T47D (cell line): ENCODE results near the gene CXCR5.

Source experiments
- DNase-seq, 2 experiments: peaks; one replicate each; pipeline versions ENCODE4 v3.0.0 to v3.0.0-alpha.2; 2011 to 2012; ENCODE audit warnings: low read depth in 1 of 2, low spot score in 1 of 2
- JUND ChIP-seq: IDR thresholded peaks from 2 replicates; pipeline ENCODE4 v1.6.1; 2012; ENCODE audit warnings: low read depth
- in situ Hi-C: cut with HindIII; loops from 2 replicates; pipeline ENCODE4 v1.10.0; 2016; ENCODE audit warnings: low sequenced_read_pairs, low pct_unique_long_range_greater_than_20kb

Gene CXCR5

DNA sequence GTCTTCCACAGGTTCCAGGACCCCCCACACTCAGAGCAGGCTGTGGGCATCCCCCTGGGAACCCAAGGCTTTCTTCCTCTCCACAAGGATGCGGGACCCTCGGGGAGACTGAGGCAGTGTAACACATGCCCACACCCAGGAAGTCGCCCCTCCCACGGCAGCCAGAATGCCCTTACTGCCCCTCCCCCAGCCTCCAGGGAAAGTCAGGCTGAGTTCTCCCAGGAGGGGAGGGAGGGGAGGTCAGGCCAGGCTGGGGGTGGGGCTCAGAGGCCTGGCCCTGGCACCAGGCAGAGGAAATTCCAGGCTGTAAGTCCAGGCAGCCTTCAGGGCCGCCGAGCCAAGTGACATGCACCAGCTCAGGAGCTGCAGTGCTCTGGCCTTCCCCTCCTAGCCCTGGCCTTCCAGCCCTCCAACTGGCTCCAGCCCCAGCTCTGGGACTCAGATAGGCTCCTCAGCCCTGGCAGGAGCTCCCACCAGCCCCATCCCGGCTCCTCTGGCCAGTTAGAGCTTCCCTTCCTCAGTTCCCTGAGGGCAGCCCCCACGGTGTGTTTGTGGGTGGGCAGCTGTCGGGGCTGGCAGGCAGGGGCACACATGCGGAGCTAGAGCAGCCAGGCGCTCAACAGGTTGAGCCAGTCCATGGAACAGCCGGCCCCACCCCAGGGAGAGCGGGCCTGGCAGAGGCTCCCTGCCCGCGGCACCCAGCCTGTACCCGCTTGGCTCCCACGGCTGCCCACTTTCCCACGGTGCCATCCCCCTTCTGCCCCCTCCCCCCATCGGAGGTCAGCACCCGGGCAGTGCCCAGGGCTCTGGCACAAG is 38.4 kb downstream of the CXCR5 start:
- DNase-seq = peak; percentile 65 to 94
- in situ Hi-C loops = no loop called here
- TF ChIP-seq JUND = no peak

- no peak for DNase-seq
- in situ Hi-C loops = no loop called here
- TF ChIP-seq JUND = no peak
Measured at GRCh38 chr11:118922745-118923627, 39.3 kb downstream of the CXCR5 start.

GRCh38 chr11:118923721-118924587 is 40.3 kb downstream of the CXCR5 start:
- no peak for TF ChIP-seq JUND
- peak in 1 of 2 experiments; percentile 52 for DNase-seq
- in situ Hi-C loops = no loop called here

DNA sequence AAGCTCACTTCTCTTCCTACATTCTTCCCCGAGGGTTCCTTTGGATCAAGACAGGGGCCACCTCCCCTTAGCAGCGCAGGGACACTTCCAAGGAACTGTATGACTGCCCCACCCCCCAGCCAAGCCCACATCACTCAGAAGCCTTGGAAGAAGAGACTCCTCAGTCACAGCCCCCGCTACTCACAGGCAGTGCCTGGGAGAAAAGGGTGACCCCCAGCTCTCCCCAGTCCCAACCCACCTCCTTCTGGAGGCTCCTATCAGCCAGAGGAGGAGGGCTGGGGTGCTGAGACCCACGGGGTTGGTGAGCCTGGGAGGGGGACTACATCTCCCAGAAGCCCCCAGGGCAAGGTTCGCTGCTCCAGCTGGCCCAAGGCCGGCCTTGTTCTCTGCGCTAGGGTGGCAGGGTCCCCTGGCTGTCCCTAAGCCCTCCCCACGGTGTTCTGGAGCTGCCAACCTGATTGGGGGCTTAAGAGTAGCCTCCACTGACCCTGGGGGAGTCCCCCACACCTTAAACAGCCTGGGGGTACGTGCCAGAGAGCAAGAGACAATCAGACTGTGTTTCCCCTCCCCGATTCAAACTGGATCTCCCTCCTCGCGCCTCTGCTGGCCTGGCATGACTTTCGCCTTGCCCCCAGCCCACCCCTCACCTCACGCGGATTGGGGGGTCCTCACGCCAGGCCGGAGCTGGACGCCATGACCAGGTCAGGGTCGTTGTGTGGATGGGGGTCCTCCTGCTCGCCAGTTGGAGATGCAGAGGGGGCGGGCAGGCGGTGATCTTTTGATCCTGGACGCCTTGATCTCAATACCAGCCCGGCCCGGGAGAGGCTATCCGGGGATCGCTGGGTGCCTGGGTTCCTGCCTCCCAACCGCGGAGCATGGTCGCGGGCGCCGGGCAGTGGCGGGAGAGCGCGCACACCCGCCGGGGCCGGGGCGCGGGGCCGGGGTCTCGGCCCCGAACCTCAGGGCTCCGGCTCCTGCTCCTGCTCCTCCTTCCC is 41.2 kb downstream of the CXCR5 start:
- in situ Hi-C loops = no loop called here
- no peak for TF ChIP-seq JUND
- peak in 1 of 2 experiments; percentile 61 for DNase-seq

DNA sequence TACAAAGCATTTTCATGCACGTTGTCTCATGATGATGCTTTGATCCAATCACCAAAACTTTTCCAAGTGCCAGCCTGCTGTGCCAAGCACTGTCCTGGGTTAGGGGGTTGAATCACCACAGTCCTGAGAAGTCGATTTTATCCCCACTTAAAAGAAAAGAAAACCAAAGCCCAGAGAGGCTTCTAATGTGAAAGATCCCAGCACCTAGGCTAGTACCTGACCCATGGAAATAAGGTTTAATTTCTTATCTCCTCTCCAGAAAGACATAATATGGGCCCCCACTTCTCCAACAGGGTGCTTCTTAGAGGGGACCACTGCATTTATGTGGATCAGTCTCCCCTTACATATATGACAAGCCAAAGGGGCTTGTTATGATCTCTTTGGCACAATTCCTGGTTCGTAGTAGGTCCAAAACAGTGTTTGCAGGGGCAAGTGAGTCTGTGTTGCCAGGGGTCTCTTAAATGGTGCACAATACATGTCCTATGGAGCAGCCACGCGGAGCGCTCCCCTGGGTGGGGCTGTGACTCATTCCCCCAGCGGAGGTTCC is 43.9 kb downstream of the CXCR5 start:
- in situ Hi-C loops = no loop called here
- no peak for TF ChIP-seq JUND

DNA sequence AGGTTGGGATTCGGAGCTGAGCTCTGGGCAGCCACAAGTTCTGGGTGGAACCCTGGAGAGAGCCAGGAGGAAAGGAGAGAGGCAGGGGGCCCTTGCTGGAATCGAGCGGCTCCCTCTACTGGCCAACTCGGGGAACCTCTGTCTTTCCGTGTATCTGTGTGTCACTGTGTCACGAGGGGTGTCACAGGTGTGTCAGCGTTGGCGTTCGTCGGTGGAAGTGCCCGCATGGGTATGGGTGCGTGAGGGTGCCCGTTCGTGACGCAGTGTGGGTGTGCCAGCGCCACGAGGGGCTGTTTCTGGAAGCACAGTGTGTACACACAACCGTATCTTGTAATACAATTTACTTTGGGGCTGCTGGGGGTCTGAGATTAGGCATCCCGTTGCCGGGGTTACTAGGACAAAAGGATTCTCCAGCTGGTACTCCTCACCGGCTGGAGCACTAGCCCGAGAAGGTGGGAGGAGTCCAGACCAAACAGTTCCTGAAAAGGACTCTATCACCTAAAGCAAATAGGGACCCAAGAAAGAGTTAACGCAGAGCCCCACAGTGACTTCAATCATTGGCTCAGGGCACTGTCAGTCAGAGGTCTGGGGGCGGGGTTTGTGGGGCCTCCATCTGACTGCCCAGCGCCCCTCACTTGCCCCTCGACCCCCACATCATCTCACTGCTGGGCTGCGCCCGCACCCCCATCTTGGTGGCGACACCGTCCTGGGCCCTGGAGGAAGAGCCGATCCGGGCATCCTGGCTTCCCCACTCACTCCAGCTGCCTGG is 44.6 kb downstream of the CXCR5 start:
- in situ Hi-C loops = no loop called here
- no peak for TF ChIP-seq JUND
- peak; percentile 95 to 98 for DNase-seq

More for the DNA sequence above, 43.9 kb downstream of the CXCR5 start:
- DNase-seq = no peak

DNA sequence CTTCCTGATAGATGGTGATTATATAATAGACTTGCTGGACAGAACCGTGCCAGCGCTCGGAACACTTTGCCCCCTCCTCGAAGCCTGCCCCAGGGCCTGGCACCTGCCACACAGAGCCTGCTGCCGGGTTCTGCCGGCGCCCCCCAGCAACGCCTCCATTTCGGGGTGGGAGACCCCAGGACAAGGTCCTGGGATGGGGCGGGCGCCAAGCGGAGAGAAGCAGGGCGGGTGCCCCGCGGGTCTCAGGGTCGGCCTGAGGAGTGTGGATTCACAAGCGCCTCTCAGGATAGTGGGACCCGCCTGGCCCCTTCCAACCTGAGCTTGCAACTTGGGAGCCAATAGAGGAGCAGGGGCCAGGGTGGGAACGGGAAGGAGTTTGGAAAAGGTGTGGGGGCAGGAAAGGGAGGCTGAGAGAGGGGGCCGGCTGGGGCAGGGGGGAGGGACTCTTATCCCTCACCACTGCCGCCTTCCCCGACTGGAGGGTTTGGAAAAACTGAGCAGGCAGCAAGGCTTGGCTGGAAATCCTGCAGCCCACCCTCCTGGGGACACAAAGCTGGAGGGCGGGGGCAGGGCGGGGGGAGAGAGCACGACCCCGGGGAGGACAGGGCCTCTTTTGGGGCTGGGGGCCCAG is 45.3 kb downstream of the CXCR5 start:
- peak in 1 of 2 experiments; percentile 82 for DNase-seq
- in situ Hi-C loops = no loop called here
- TF ChIP-seq JUND = no peak

DNA sequence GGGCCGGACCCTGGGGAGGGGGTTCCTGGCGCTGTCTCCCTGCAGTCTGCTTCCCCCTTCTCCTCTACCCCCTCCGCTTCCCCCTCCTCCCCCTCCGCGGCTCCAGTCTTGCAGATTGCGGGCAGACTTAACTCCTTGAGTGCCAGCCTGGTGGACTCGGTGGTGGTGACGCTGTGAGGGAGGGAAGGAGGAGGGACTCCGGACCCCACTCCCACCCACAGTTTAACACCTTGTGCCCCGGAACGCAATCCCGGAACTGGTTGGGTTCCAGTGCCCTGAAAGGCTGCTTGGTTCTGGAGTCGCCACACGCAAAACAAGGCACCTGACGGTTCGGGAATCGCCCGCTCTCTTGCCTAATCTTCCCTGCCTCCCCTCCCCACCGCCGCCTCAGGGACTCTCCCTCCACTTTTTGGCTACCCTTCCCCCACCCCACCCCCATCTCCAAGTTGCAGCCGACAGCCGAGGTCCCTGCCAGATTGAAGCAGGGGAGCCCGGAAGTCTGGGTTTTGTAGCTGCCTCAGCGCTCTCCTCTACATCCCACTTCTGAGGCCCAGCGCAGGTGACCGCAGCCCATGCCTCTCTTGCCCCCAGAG is 45.9 kb downstream of the CXCR5 start:
- in situ Hi-C loops = no loop called here
- TF ChIP-seq JUND = no peak
- DNase-seq = peak in 1 of 2 experiments; percentile 99

DNA sequence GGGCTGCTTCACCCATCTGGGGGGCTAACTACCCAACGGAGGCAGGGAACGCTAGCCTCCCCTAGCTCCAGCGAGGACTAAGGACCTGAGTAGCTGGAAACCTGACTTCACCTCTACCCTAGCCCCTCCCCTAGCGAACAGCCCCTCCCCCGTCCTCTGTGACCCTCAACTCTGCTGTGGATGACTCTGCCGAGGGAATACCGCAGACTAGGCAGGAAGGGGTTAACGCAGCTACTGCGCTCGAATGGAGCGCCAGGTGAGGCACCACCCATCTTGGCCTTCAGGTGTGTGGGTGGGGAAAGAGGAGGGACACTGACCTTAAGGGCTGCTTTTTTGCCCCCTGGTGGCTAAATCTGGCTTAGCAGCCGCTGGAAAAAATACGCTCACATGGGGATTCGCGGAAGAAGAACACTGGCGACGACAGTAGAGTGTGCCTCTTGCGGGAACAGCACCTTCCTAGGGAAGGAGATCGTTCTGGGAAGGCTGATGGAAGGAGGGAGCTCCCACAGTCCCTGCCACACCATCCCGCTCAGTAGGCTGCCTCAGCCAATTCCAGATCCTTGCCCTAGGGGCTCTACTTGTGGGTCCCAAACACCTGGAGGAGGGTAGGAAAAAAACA is 46.5 kb downstream of the CXCR5 start:
- TF ChIP-seq JUND = no peak
- peak; percentile 82 to 99 for DNase-seq
- in situ Hi-C loops = no loop called here
